Cardiac fibroblast (primary cell): ENCODE results near the gene KSR1.

Experiments
- DNase-seq, 2 donors: peaks; one replicate each; pipeline versions ENCODE4 v3.0.0 to v3.0.0-alpha.2; 2010; ENCODE audit warnings: low read depth in 2 of 2
- H3K4me3 ChIP-seq, 2 donors: replicated peaks in 1 of 2; 1 replicate in 1 of 2; 2 replicates in 1 of 2; pipeline ENCODE4 v1.5.1; 2011; ENCODE audit warnings: low read depth in 2 of 2, low read length in 2 of 2, mild to moderate bottlenecking in 2 of 2, moderate library complexity in 1 of 2
- TF ChIP-seq, protein P1 (sequence below): IDR thresholded peaks from one replicate; pipeline ENCODE4 v1.5.1; 2011; ENCODE audit warnings: low read depth, mild to moderate bottlenecking, low read length, inconsistent platforms

The KSR1 gene

DNA sequence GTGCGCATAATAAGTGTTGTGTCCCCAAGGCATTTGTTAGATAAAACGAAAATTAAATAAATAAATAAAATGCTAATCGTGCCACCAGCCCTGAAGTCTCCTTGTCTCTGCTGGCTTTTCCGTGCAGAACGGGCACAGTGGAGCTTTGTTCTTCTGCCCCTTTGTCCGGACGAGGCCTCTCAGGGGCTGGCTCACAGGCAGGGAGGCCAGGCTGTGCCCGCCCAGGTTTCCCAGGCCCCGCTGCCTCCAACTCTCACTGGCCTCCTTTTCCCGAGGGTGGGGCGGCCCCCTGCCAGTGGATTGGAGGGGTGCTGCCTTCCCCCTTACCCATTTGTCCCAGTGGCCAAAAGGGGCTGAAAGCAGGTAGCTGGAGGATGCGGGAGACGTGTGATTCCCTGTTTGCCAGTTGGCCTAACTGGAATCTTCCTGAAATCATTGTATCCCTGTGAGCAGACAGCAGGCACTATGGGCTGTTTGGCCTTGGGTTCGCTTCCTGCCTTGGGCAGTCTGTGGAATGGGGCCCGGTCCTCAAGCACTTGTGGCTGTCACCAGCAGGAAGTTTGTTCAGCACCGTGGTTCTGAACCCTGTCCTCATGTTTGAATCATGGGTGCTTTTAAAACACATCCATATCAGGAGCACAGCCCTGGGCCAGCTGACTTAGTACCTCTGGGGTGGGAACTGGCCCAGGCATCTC is 64.4 kb downstream of the KSR1 start:
- no peak for DNase-seq
- H3K4me3 ChIP-seq, result no peak overlapping the region
- TF ChIP-seq, protein P1, sequence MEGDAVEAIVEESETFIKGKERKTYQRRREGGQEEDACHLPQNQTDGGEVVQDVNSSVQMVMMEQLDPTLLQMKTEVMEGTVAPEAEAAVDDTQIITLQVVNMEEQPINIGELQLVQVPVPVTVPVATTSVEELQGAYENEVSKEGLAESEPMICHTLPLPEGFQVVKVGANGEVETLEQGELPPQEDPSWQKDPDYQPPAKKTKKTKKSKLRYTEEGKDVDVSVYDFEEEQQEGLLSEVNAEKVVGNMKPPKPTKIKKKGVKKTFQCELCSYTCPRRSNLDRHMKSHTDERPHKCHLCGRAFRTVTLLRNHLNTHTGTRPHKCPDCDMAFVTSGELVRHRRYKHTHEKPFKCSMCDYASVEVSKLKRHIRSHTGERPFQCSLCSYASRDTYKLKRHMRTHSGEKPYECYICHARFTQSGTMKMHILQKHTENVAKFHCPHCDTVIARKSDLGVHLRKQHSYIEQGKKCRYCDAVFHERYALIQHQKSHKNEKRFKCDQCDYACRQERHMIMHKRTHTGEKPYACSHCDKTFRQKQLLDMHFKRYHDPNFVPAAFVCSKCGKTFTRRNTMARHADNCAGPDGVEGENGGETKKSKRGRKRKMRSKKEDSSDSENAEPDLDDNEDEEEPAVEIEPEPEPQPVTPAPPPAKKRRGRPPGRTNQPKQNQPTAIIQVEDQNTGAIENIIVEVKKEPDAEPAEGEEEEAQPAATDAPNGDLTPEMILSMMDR, result no peak

DNA sequence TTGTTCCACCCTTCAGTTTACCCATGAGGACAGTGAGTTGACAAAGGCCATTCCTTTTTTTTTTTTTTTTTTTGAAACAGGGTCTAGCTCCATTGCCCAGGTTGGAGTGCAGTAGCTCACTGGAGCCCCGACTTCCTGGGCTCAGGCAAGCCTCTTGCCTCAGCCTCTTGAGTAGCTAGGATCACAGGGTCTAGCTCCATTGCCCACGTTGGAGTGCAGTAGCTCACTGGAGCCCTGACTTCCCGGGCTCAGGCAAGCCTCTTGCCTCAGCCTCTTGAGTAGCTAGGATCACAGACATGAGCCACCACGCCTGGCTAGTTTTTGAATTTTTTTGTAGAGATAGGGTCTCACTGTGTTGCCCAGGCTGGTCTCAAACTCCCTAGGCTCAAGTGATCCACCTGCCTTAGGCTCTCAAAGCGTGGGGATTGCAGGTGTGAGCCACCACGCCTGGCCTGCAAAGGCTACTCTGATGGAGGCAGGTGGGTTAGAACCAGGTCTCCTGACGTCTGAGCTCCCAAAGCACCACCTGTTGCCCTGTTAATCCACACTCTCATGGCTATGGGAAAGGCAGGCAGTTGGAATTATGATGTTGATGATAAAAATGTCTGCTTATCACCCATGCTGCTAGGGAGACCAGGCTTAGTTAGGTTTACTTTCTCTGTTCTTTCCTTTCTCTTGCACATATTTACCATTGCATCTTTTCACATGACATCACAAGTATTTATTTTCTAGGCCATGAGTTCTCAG is 65.2 kb downstream of the KSR1 start:
- no peak for DNase-seq
- H3K4me3 ChIP-seq, result no peak overlapping the region
- TF ChIP-seq, protein P1, result no peak

DNA sequence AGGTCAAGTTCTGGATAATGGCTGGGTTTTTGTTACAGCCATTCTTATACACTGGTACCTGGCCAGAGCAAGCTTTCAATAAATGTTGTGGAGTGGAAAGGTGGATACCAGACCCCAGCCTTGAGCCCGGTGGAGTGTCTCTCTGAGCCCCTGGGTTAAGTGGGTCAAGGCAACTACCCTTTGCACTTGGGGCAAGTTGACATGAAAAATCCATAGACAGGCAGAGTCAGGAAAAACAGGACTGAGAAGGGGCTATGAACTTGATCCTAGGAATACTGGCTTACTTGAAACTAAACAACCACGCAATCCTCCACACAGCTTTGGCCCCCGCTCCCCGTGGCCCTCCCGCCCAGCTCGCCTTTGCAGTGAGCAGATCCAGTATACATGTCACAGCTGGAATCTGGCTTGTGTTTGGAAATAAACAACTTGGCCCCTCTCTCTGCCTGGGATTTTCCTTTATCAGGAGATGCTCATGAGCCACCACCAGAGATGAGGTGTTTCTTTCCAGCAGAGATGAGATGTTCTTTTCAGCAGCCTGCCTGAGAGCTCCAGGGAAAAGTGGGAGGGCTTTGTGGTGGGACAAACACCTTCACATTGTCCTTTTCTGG is 65.9 kb downstream of the KSR1 start:
- TF ChIP-seq, protein P1, result no peak

DNA sequence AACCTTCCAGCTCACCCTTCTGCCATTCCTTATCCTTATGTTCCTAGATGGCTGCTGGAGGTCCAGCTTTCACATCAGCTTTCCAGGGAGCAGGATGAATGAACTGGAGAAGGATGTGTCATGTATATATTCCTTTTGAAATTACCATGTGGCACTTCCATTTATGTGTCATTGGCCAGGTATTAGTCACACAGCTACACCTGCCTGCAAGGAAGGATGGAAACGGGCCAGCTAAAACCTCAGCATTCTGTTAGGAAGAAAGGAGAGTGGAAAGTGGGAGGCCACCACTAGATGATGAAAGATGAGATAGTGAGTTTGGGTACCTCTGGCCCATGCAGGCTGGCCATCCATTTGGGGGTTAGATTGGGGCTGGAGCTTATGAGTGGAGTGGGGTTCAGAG is 67.5 kb downstream of the KSR1 start:
- no peak overlapping the region for H3K4me3 ChIP-seq
- TF ChIP-seq, protein P1, result no peak
- DNase-seq, result no peak

More for the DNA sequence above, 65.9 kb downstream of the KSR1 start:
- no peak for DNase-seq
- H3K4me3 ChIP-seq, result no peak overlapping the region

DNA sequence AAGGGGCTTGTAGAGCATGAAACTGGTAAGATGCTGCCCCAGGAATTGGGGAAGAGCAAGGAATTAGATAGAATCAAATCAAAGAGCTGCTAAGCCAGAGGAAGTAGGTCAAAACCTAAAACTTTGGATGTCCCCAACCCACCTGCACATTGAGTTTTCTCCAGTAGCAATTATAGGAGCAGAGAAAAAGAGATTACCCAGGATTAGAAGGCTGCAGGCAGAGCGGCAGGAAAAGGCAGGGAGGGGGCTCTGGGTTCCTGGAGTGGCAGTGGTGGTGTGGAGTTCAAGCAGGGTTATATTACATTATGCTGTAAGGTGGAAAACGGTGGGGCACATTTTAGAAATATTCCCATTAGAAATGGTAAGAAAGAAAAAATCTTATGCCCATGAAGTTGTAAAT is 68.3 kb downstream of the KSR1 start:
- DNase-seq, result no peak
- TF ChIP-seq, protein P1, result no peak
- H3K4me3 ChIP-seq, result no peak overlapping the region

DNA sequence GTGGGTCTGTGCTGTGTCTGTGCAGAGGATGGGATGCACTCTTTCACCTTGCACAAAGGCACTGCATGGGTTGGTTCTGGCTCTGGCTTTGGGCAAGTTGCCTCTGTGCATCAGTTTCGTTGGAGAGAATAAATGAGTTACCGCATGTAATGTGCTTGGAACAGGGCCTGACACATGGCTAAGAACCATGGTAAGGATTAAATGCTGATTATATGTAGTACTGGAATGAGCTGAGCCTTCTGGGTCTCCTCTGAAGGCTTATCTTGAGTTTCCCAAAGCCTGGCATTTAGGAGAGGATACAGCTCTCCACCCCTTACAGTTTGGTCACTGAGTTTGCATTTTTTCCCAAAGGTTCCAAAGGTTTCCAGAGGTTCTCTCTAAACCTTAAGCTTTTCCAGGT is 69.1 kb downstream of the KSR1 start:
- no peak for DNase-seq
- TF ChIP-seq, protein P1, result no peak
- no peak overlapping the region for H3K4me3 ChIP-seq
